NCI-H2196 treated with DMSO at 0.1 percent for 48 hours (cell line): ENCODE data around the gene CLPX.
"Not testable (repeated sequence)": the region's sequence is repeated elsewhere in the genome, so short reads cannot be mapped to it uniquely, and the experiment has no call there.

Experiments
- DNase-seq: peaks from one replicate; lab custom pipeline; 2025; ENCODE audit not compliant: unreplicated experiment; lab: John Stamatoyannopoulos, UW

CLPX gene

GRCh38 chr15:65184868-65185717 is at the start of gene CLPX:
Gene CLPX, minus strand, starts transcription at chr15:65185342. Its CDS starts 189 bp downstream, at chr15:65185153.
- DNase-seq: peak; percentile 77

- DNase-seq: no peak
These were observed 48.6 kb upstream of the CLPX start for GRCh38 chr15:65233696-65234095.

DNA sequence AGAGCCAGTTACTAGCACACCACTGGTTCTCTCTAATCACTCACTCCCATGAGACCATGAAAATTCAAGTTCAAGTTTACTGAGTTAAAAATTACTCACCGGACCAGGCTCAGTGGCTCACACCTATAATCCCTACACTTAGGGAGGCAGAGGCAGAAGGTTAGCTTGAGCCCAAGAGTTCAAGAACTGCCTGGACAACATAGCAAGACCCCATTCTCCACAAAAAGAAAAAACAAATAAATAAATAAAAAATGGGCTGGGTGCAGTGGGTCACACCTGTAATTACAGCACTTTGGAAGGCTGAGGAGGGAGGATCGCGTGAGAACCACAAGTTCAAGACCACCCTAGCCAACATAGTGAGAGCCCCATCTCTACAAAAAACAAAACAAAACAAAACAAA is 47.4 kb upstream of the CLPX start:
- no peak for DNase-seq

DNA sequence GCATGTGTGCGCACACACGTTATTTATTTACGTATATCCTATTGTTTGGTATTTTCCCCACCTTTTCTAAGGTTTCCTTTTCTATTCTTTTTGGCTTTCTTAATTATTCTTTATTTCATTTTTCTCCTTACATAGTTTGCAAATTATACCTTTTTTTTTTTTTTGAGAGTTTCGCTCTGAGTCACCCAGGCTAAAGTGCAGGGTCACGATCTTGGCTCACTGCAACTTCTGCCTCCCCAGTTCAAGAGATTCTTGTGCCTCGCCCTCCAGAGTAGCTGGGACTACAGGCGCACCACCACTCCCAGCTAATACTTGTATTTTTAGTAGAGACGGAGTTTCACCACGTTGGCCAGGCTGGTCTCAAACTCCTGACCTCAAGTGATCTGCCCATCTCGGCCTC is 46.2 kb upstream of the CLPX start:
- DNase-seq: no peak

GRCh38 chr15:65226901-65227300 is 41.8 kb upstream of the CLPX start:
- DNase-seq: not testable (repeated sequence)

DNA sequence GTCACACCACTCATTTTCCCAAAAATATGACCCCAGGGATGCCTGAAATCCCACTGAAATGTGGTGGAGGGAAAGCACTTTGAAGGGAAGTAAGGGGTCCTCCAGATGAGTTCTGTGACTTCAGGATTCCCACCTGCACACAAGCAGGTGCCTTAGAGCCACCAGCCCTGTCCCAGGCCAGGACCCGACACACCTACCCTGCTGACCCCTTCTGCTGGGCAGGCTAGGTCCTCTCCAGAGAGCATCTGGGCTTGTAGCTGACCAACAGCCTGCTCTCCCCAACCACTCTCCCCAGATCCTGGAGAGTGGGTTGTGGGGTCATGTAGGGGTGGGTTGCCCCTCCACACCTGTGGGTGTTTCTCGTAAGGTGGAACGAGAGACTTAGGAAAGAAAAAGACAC is 41.1 kb upstream of the CLPX start:
- DNase-seq: no peak

- no peak for DNase-seq
These were observed 38.9 kb upstream of the CLPX start for GRCh38 chr15:65223996-65224395.

DNA sequence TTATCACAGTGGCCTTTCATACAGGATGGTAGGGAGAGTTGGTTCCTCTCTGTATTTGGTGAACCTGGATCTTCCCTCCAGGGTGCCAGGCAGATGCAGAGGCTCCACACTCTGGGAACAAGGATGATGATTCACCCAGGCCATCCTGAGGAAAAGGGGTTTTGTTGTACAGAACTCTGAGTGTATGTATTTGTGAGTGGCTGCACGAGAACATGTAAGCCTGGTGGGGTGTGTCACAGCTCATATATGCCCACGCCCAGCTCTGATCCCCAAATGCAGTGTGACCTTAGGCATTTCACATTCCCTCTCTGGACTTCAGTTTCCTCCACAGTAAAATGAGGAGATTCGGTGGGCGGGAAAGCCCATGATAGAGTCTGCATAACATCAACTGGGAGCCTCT is 37.7 kb upstream of the CLPX start:
- DNase-seq: no peak

DNA sequence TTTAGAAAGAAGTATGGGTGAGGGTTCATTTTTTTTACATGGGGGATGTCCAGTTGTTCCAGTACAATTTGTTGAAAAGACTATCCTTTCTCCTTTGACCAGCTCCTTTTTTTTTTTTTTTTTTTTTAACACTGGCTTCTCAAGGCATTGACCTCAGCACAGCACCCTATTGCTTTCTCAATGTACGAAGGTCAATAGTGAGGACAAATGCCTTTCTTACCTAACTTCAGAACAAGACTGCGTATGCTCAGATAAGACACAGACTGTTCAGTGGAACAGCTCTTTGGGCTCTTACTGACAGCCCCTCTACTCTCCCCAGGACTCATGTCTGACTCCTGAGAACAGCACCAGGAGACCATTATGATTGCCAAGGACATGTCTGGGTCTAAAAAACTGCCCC is 36.6 kb upstream of the CLPX start:
- DNase-seq: no peak

DNA sequence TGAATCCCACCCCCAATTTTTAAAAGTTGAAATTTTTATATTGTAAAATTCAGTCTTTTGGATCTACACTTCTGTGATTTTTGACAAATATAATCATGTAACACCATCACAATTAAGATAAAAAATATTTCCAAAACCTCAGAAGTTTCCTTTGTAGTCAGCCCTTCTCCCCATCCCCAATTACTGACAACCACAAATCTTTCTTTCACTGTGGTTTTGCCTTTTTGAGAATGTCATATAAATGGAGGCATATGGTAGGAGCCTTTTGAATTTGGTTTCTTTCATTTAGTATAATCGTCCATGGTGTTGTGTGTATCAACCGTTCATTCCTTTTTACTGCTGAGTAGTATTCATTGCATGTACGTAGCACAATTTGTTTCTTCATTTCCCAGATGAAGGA is 34.0 kb upstream of the CLPX start:
- no peak for DNase-seq

- DNase-seq: no peak
These were observed 32.7 kb upstream of the CLPX start for GRCh38 chr15:65217526-65218482.

- DNase-seq: no peak
These were observed 30.4 kb upstream of the CLPX start for GRCh38 chr15:65215496-65215895.

- DNase-seq: no peak
These were observed 28.9 kb upstream of the CLPX start for GRCh38 chr15:65214010-65214409.

- DNase-seq: no peak
These were observed 28.1 kb upstream of the CLPX start for GRCh38 chr15:65213241-65213640.

DNA sequence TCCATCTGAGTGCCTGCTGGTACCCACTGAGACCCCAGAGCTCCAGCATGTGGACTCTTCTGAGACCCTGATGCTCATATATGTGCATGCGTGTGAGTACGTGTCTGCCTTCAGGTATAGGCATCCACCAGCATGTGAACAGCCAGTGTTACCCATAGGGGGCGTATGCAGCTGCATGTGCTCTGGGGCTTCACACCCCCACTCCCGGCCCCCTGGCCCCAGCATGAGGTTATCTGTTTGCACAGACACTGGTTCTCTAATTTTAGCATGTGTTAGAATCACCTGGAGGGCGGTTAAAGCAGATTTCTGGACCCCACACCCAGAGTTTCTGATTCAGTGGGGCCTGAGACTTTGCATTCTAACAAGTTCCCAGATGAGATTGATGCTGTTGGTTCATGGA is 27.0 kb upstream of the CLPX start:
- DNase-seq: no peak

DNA sequence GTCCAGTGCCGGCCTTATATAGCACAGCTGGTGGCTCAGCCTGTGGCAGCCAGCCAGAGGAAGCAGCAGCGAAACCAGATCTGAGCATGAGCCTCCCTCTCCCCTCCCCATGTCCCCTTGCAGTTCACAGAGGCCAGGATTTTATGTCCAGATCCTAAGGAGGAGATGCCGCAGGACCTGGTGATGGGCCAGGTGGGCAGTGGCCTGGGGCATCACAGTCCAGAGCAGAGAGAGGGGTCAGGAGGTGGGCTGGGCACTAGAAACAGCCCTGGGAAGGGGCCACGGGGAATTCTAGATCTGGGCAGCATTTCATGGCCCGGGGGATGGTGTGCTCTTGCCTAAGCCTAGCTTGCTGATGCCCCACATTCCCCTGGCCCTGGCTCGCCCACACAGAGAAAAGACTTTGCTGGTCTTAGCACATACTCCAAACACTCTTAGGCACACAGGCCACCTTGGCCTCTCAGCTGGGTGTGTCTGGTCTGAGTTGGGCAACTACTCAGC is 26.4 kb upstream of the CLPX start:
- DNase-seq: peak; percentile 12

GRCh38 chr15:65210770-65211481 is 25.8 kb upstream of the CLPX start, which contains the start of gene CILP:
Gene CILP, minus strand, starts transcription at chr15:65211473. Its CDS starts 1,718 bp downstream, at chr15:65209755.
- DNase-seq: no peak

- no peak for DNase-seq
These were observed 24.8 kb upstream of the CLPX start for GRCh38 chr15:65209701-65210643.

DNA sequence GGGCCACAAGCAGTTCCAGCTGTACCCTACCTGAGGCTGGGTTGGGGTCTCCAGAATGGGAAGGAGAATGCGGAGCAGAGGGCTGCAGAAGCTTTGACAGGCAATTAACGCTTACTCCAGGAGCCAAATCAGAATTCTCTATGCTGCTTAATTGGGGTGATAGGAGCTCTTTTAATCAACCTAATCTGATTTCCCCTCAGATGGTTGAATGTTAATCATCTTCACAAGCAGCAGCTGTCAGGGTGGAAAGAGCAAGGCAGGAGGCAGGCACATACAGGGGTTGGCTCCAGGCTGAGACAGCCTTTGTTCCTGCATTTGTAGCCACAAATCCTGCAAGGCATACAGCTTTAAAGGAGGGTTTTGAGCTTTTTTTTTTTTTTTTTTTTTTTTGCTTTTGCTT is 23.5 kb upstream of the CLPX start:
- no peak for DNase-seq

GRCh38 chr15:65207280-65207840 is 22.2 kb upstream of the CLPX start:
- no peak for DNase-seq
